NOMO-1 treated with DMSO at 0.1 percent for 48 hours (cell line): ENCODE data around the gene UBE4B.
A peak's percentile ranks its signal among the peaks of the same experiment; 100 is the strongest.
"Not testable (repeated sequence)": the region's sequence is repeated elsewhere in the genome, so short reads cannot be mapped to it uniquely, and the experiment has no call there.

Source experiments
- DNase-seq: peaks from one replicate; lab custom pipeline; 2025; ENCODE audit not compliant: unreplicated experiment; lab: John Stamatoyannopoulos, UW

The UBE4B gene

DNA sequence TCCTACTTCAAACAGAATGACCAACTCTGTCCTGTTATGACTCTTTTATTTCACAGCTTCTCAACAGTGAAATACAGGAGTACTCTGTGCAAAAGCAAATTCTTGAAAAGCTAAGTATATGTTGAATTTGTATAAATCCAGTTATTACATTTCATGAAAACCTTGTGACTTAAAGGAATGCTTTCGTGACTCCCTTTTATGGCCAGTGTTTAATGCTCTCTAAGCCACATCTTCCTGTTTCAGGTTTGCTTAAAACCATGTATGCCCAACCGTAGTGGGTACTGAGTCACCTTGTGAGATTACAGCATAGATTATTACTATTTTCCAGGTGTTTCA is 137.4 kb downstream of the UBE4B start:
- DNase-seq, result peak; percentile 90

DNA sequence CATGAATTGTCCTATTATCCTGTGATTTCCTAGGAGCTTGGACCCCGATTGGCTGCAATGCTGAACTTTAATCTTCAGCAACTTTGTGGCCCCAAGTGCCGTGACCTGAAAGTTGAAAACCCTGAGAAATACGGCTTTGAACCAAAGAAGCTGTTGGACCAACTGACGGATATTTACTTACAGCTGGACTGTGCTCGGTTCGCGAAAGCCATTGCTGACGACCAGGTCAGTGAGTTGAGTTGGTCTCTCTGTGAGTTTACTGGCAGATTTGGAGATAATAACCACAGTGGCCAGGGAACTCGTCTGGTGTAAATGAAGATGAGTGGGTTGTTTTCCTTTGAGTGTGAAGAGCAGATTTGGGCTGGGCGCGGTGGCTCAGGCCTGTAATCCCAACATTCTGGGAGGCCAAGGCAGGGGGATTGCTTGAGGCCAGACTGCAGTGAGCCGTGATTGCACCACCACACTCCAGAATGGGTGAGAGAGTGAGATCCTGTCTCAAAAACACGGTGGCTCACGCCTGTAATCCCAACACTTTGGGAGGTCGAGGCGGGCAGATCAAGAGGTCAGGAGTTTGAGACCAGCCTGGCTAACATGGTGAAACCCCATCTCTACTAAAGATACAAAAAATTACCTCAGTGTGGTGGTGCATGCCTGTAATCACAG is 138.5 kb downstream of the UBE4B start:
- DNase-seq, result no peak

DNA sequence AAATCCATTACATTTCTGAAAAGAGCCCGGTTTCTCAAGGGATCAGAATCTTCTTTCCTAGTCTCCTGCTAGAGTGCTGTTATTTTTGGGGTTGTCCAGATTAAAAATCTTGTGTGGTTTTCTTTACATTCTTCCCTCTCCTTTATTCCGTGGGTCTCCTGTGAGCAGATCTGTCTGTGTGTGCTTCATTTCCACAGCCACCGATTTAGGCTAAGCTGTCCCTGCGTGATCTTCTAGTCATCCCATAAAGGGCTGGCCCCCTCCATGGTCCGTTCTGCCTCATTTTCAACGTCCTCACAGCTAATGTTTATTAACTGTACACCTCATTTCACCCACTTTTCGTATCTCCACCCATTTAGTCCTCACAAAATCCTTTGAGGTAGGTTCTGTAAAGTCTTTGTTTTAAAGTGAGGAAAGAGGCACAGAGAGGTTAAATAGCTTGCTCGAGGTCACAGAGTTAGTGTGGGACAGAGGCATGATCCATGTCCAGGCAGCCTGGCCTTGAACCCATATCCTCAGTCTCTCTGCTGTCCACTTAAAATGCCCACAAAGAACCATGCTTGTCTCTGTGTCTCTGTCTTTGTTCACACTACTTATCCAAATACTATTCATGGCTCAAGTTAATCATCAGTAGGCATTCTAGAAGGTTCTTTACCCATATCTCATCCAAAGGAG is 139.4 kb downstream of the UBE4B start:
- DNase-seq, result no peak

DNA sequence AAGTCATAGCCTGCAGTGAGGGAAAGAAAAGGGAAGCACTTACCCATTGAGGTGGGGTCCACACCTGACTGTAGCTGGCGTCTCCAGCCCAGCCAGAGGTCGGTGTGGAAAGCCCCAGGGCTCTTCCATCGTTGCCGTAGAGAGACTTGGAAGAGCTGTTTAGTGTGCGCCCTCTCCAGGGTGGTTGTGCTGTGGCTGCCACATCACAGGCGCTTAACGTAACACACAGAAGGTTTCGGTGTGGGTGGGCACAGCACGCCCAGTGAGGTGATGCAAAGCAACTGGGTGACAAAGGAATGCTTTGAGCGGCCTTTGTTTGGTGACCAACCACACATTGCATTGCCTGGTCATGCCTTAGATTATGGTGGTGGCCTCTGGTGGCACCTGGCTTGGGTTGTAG is 140.8 kb downstream of the UBE4B start:
- DNase-seq, result no peak

DNA sequence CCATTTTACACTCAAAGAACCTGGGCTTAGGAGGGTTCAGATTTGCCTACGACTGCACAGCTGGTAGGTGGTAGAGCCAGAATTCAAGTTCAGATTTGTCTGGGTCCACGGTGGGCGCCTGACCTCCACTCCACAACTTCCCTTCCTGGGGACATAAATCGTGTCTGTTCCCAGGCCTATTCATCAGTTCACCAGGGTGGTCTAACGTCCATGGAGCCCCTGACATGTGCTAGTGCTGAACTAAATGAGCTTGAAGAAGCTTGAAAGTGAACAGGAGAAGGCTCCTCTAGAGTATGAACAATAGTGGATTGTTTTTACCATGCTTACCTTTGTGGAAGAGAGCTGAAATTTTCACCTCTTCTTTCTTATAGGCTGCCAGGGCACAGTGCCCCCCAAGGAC is 145.1 kb downstream of the UBE4B start:
- no peak for DNase-seq

DNA sequence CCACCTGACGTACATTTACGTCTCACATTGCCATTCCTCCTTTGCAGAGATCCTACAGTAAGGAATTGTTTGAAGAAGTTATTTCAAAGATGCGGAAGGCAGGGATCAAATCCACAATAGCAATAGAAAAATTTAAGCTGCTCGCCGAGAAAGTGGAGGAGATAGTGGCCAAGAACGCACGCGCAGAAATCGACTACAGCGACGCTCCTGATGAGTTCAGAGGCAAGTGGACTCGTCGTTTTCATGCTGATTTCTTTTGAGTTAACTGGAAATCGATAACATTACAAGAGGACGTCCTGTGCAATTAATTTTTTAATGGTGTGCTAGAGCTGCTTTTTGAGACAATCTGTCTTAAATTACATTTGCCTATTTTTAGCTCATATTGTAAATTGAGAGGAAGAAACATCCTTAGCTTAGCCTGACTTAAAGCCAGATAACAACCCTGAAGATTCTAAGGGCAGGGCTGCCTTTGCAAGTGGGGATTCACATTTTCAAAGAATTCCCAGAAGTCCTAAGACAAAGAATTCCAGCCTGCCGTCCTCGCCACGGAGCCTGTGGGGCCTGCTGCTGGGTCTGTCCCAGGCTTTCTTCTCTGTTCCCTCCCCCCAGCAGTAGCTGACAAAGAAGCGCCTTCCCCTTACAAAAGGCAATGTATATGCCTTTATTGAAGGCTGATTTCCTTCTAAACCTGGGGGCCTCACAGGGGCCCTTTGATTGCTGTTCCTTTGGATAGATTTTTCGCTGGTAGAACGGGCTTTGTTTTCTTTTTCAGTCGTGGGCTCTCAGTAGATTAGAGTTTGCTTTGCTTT is 146.0 kb downstream of the UBE4B start:
- no peak for DNase-seq

DNA sequence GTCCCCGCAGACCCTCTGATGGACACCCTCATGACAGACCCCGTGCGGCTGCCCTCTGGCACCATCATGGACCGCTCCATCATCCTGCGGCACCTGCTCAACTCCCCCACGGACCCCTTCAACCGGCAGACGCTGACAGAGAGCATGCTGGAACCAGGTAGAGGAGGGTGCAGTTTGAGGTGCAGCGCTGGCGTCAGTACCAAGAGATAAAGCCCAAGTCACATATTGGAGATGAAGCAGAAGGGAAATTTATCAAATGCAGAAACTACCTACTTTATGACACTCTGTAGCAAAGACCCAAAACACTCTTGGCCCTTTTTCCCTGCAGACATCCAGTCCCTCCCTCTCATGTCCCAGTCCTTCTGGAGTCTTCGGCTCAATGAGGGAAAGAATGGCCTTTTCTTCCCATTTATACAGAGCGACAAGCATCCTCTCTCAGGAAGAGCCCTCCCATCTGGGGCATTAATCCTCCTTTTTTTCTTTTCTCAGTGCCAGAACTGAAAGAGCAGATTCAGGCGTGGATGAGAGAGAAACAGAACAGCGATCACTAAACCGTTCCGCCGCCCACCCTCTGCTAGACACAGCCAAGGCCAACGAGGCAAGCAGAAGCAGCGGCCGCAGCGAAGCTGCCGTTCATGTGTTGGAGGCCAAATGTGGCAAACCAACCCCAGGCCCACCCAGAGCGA is 146.8 kb downstream of the UBE4B start:
- no peak for DNase-seq

DNA sequence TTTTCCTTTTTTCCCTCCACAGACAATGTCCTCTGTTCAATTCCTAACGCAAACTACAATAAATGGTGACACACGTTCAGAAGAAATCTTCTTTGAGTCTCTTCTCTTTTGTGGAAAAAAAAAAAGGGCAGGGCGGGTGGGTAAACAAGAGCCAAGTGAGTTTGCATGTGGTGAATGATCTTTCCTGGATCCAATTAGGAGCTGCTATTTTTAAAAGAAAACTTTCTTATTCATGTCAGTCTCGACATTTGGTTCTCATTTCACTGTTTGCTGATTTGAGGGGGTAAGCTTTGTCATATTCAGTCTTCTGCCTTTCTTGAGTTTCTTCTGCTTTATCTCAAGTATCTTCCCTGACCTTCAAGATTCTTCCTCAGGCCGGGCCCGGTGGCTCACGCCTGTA is 148.4 kb downstream of the UBE4B start:
- DNase-seq, result no peak

DNA sequence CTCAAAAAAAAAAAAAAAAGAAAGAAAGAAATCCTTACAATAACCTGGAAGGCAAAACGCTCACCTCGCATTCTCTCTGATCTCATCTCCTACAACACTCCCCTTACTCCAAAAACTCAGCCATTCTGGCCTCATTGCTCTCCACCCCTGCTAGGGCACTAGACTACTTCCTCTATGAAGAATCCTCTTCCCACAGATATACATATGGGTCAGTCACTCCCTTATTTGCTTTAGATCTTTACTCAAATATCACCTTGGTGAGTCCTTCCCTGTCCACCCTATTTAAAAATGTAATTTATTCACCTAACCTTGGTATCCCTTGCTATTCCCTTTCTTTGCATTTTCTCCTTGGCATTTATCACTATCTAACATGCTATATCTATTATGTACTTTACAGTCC is 153.0 kb downstream of the UBE4B start:
- no peak for DNase-seq

DNA sequence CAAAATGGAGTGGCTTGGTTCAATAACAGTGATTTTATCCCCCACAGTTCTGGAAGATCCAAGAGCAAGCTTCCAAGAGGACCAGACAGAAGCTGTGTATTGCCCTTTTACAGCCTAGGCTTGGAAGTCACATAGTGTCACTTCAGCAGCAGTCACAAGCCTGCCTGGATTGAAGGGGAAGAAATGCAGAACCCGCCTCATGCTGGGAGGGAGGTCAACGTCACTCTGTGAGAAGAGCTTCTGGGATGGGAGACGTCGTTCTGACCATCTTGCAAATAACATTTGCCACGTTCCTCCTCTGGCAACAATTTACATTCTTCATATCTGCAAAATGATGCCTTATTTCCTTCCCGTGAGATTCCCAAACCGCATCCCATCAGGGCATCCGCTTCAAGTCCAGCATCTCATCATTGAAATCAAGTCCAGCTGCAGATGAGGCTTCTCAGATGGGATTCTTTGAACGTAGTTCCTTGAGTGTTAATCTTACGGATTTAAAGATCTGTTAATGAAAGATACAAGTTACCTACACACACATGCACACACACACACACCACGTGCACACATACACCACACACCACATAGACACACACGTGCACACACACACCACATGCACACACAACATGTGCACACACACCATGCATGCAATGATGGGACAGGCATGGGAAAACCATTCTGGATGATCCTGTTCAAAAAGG is 153.7 kb downstream of the UBE4B start:
- DNase-seq, result no peak

DNA sequence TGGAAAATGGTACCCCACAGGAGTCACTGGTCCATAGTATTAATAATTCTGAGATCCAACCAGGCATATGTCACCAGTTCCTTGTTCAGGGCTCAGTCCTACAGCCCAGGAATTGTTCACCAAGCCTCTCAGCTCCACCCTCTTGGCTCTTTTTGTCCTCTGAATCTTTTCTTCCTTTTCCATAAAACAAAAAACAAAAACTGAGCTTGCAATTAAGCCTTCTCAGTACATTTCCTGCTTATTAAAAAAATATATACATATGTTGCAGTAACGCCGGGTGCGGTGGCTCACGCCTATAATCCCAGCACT is 154.2 kb downstream of the UBE4B start:
- DNase-seq, result peak; percentile 50

DNA sequence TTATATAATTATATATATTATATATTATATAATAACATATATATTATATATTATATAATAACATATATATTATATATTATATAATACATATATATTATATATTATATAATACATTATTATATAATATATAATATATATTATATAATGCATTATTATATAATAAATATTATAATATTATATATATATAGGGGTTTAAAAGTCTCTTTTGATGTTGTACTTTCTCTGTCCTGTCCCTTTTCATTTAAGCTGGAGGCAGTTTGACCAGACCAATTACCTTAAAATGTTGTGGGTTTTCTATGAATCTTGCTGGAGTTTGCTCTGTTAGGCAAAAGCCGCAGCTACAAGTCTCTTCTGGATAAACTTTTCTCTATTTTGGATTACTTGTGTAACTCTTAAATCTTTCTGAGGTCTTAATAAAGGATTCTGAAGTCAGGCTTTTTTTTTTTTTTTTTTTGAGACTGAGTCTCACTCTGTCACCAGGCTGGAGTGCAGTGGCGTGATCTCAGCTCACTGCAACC is 155.4 kb downstream of the UBE4B start:
- DNase-seq, result peak; percentile 54

DNA sequence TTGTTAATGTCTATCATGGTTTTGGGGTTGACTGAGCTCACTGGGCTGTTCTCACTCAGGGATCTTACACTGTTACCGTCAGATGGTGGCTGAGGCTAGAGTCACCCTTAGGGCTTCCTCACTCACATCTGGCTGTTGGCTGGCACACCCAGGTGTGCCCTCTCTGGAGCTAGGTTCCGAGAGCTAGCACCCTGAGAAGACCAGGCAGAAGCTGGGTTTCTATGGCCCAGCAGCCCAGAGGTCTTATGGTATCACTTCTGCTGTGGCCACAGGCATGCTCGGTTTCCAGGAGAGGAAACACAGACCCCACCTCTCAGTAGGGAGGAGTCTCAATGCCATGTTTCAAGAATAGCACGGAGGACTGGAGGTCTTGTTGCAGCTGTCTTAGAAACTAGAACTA is 156.9 kb downstream of the UBE4B start:
- DNase-seq, result peak; percentile 47

DNA sequence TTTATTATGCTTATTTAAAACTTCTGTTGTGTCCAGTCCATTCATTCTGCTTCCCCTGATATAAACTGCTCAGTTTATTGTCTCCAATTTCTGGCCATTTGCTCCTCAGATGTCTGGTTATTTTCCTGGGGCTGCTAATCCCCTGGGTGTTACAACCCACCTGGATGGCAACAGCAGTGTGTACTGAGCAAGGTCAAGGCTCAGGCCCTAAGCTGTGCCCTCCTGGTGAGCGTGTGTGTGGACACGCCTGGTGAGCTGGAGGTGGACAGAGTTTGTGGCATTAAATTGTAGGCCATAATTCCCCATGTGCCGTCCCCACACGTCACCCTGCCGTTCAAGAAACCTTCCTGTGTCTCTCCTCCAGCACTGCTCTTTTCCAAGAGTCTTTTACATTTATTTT is 159.5 kb downstream of the UBE4B start:
- no peak for DNase-seq

DNA sequence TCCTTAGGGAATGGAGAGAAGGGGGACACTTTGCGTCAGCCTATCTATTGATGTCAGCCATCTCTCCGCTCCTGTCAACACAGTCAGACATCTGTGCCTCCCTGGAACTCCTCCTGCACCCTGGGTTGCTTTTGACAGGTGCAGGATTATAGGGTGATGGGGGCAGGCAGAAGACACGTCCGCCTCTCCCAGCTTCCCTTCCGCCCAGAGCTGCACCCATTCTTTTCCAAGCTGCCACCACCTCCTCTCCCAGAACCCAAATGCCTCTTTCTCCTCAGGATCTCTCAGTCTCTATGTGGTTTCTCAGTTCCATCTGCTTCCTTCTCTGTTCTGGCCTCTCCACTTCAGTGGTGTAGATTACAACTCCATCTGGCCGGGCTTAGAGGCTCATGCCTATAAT is 160.5 kb downstream of the UBE4B start:
- no peak for DNase-seq

DNA sequence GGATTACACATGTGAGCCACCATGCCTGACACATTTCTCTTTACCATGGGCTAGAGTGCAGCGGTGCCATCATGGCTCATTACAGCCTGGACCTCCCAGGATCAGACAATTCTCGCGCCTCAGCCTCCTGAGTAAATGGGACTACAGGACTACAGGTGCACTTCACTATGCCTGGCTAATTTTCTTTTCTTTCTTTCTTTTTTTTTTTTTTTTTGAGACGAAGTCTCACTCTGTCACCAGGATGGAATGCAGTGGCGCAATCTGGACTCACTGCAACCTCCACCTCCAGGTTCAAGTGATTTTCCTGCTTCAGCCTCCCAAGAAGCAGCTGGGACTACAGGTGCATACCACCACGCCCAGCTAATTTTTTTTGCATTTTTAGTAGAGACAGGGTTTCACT is 162.8 kb downstream of the UBE4B start:
- no peak for DNase-seq

DNA sequence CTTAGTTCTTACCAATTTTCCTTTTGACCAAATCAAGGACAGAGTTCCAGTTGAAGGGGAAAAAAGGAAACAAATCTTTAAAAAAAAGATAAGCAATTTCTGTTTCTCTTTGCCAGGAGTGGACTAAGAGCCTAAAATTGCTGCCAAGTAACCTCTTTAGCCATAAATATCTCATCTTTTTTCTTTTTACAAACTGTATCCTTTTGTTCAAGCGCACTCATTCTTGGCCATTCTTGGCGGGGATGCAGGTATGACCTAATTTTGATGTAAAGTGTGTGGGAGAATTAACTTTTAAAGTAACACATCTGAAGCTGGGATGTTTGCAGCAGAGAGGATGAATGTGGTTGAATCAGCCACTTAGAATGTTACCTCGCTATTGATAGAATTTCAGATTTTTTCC is 164.2 kb downstream of the UBE4B start:
- DNase-seq, result no peak

DNA sequence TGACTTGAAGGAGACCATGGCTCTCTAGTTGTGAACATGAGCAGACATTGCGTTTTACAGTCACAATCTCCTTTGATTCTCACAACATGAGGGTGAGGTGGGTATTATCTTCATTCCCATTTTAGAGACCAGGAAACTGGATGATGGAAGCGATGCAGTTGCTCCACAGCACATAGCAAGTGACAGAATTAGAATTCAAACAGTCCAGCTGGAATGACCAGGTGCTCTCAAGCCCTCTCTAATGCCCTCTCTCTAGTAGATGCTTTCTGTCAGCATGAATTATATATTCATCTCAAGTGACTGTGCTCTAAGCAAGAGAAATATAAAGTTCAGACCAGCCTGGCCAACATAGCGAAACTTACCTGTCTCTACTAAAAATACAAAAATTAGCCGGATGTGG is 167.9 kb downstream of the UBE4B start:
- no peak for DNase-seq

DNA sequence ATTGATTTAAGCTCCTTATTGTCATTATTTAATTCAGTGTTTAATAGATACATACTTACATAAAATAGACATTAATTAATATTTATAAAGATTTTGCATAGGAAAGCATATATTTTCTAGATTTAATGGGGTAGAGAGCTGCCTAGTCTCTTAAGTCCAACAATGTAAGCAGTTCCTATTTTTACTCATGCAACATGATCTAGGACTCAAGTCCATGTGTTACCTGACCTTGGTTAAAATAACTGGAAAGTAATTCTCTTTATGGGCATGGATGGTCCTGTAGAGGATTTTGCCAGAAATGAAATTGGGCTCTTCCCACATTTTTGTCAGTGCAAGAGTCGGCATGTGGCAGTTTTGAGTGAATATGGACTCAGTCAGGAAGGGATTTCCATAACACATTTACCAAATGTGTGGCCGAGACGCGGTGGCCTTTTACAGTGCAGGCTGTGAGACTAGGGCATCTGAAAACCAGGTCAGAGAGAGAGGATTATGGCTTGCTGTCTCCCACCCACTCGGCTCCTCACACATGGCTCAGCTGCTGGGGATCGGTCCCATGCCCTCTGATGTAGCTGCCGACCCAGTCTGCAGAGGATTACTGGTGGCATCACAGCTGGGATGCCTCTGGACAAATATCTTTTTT is 171.4 kb downstream of the UBE4B start:
- DNase-seq, result no peak

DNA sequence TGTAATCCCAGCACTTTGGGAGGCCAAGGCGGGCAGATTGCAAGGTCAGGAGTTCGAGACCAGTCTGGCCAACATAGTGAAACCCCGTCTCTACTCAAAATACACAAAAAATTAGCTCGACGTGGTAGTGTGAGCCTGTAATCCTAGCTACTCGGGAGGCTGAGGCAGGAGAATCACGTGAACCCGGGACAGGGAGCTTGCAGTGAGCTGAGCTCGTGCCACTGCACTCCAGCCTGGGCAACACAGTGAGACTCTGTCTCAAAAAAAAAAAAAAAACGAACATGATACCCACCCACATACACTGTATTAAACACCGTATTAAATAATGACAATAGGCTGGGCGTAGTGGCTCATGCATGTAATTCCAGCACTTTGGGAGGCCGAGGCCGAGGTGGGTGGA is 172.4 kb downstream of the UBE4B start:
- not testable (repeated sequence) for DNase-seq

DNA sequence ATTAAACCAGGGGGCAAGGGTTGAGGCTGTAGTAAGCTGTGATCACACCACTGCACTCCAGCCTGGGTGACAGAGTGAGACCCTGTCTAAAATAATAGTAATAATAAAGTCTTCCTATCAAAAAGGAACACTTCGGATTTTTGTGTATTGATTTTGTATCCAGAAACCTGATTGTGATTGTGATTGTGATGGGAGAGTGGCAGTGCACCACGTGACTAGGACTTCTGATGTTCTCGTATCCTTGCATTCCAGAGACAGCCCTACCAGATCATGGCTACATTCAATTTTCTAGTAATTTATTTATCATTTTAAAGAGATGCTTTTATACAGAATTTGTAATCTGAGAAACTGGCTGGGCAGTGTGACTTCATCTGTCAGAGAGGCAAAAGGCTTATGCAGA is 175.1 kb downstream of the UBE4B start:
- DNase-seq, result no peak
